NCI-H524 treated with DMSO at 0.1 percent for 48 hours (cell line): Measurements from ENCODE around the gene CYP3A7.
"Not testable (repeated sequence)": the region's sequence is repeated elsewhere in the genome, so short reads cannot be mapped to it uniquely, and the experiment has no call there.

Experiments used
- DNase-seq: peaks from one replicate; lab custom pipeline; 2025; lab: John Stamatoyannopoulos, UW

The CYP3A7 gene

DNA sequence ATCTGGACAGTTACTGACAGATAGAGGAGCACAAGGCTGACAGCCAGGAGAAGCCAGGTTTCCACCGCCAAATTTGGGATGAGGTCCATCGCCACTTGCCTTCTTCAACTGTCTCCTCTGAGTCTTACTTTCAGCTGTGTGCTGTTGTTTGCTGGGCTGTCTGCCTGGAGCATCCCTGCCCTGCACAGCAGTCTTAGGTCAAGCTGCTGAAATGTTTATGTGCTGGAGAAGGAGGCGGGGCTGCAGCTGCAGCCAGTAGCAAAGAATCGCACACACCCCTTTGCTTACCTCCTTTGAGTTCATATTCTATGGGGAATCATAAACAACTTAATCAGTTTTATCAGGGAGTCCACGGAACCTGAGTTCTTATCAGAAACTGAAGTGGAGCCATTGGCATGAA is 35.0 kb downstream of the CYP3A7 start:
- DNase-seq, result no peak

DNA sequence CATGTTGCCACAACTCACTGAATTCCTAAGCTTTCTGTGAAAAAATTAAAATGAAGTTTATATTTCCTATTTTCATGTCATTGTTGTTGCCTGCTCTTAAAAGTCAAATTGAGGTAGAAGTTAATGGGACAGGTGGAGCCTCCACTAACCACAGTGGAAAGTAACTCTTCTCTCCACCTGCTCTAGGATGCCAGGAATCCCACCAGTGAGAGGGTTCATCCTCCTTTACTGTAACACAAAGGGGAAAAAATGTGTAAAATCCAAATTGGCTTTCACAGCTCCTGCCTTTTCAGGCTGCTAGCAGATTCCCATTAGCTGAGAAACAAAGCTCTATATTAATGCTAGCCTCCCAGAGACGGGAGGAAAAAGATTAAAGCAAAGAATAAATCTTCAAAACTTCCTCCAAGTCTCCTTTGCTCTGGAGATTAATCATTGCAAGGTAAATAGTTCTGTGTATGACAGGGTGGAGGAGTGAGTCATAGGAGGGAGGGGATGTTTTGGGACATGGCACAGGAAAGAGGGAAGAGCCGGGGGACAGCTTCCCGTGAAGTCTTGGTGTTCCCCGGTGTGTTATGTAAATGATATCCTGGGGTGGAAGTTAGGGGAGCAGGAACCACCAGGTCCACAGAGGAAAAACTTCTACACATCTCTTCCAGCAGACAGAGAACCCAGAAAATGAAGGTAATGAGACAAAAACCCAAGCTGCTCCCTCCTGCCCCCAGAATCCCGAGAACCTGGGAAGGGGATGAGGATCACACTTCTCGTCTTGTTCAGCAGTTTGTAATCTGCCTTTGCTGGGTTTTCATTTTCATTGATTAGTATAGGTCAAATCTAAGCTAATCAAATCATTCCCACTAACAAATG is 35.9 kb downstream of the CYP3A7 start:
- DNase-seq, result not testable (repeated sequence)

DNA sequence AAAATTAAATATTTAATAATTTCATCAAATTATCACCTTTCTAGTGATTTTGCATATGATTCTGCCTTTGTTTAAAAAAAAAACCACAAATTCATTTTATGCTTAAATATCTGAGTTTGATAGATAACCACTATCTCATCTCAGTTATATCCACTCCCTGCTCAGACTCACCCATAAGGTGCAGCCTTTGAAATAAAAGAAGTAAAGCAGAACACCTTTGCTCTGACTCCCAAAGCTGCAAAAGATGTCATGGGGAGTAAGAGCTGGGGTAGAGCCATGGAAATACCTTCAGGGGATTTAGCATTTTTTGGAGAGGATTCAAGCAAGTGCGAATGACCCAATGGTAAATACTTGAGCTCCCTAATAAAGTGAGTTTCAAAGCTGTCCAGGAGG is 40.1 kb downstream of the CYP3A7 start:
- DNase-seq, result no peak

DNA sequence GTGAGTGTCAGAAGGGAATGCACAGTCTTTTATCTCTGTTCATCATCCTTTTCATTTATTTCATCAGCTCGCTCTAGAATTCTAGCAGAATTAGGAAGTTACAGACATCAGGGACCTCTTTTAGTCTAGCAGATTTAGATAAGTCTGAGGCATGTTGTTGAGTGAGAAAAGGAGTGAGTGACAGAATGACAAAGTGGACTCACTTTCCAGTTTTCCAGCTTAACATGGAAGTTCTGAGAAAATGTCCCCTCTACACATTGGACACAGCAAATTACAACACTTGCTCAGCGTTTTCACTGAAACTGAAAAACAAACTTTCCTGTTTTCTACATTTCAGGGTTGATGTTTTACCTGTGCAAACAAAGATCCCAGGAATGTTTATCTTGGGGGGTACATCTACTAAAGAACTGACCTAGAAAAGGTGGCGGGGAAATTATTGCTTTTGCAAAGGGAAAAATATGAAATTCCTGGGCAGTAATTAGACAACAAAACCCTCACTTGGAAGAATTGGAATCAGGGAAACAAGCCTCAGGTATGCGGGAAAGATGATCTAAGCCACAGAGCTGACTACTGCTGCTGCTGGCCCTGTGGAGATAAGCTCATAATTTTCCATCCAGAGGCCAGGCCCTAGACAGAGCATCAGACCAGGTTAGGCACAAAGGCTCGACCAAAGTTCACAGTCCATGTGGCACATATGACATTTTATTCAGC is 40.6 kb downstream of the CYP3A7 start:
- no peak for DNase-seq

DNA sequence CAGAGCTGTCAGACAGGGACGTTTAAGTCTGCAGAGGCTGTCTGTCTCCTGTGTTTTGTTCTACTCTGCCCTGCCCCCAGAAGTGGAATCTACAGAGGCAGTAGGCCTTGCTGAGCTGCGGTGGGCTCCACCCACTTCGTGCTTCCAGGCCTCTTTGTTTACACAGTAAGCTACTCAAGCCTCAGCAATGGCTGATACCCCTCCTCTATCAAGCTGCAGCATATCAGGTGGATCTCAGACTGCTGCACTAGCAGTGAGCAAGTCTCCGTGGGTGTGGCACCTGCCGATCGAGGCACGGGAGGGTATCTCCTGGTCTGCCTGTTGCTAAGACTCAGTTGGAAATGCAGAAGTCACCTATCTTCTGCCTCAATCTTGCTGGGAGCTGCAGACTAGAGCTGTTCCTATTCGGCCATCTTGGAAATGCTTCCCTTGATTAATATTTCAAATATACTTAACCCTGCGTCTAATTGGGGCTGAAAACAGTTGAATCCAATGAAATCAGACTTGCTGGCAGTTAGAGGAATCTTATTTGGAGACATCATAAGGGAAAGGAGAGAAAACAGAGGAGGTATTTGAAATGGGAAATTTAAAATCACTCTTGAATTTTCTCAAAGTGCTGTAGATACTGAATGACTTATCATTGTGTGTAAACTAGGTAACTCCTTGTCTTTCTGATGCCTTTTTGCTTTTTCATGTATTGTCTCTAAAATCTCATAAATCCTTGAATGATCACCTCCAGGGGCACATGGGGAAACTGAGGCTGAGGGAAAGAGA is 41.4 kb downstream of the CYP3A7 start:
- DNase-seq, result no peak

DNA sequence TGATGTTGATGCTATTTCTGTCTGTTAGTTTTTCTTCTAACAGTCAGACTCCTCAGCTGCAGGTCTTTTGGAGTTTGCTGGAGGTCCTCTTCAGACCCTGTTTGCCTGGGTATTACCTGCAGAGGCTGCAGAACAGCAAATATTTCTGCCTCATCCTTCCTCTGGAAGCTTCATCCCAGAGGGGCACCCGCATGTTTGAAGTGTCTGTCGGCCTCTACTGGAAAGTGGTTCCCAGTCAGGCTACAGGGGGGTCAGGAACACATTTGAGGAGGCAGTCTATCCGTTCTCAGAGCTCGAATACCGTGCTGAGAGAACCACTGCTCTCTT is 41.9 kb downstream of the CYP3A7 start:
- DNase-seq, result no peak

DNA sequence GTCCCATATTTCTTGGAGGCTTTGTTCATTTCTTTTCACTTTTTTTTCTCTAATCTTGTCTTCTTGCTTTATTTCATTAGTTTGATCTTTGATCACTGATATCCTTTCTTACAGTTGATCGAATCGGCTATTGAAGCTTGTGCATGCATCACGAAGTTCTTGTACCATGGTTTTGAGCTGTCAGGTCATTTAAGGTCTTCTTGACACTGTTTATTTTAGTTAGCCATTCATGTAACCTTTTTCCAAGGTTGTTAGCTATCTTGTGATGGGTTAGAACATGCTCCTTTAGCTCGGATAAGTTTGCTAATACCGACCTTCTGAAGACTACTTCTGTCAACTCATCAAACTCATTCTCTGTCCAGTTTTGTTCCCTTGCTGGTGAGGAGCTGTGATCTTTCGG is 42.4 kb downstream of the CYP3A7 start:
- not testable (repeated sequence) for DNase-seq

DNA sequence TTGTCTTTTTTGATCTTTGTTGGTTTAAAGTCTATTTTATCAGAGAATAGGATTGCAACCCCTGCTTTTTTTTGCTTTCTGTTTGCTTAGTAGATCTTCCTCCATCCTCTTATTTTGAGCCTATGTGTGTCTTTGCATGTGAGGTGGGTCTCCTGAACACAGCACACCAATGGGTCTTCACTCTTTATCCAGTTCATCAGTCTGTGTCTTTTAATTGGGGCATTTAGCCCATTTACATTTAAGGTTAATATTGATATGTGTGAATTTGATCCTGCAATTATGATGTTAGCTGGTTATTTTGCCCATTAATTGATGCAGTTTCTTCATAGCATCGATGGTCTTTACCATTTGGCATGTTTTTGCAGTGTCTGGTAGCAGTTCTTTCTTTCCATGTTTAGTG is 43.3 kb downstream of the CYP3A7 start:
- not testable (repeated sequence) for DNase-seq

DNA sequence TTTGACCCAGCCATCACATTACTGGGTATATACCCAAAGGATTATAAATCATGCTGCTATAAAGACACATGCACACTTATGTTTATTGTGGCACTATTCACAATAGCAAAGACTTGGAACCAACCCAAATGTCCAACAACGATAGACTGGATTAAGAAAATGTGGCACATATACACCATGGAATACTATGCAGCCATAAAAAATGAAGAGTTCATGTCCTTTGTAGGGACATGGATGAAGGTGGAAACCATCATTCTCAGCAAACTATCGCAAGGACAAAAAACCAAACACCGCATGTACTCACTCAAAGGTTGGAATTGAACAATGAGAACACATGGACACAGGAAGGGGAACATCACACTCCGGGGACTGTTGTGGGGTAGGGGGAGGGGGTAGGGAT is 44.1 kb downstream of the CYP3A7 start:
- not testable (repeated sequence) for DNase-seq

DNA sequence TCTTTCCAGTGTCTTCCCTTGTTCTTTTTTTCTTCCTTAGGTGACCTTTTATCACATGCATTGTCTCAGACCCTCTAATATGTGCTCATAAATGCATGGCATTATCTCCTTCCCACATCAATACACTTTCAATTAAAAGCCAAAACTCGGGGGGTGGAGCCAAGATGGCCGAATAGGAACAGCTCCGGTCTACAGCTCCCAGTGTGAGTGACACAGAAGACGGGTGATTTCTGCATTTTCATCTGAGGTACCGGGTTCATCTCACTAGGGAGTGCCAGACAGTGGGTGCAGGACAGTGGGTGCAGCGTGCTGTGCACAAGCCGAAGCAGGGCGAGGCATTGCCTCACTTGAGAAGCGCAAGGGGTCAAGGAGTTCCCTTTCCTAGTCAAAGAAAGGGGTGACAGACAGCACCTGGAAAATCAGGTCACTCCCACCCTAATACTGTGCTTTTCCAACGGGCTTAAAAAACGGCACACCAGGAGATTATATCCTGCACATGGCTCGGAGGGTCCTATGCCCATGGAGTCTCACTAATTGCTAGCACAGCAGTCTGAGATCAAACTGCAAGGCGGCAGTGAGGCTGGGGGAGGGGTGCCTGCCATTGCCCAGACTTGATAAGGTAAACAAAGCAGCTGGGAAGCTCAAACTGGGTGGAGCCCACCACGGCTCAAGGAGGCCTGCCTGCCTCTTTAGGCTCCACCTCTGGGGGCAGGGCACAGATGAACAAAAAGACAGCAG is 49.0 kb downstream of the CYP3A7 start:
- not testable (repeated sequence) for DNase-seq

DNA sequence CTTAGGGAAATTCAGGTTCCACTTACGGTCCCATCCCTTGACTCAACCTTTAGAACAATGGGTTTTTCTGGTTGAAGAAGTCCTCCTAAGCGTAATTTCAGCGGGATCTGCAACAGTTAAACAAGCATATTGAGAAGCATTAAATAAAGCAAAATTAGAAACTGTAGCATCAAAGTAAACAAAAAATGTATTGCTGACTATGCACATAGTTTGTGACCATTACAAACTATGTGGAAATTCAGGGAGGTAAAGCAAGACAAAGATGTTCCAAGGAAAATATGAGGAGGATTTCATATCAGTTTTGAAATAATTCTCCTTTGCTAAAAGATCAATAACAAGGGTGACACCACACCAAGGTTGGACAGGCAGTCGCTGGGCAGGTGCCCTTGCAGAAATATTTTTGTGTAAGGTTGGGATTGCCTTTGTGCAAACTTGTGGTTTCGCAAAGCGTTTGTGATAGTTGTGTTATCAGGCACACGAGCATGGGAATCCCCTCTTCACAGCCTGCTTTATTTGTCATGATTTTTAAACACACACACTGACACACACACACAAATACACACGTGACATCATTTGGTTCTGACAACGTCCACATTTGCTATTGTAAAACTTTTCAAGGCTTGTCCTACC is 49.8 kb downstream of the CYP3A7 start:
- no peak for DNase-seq

DNA sequence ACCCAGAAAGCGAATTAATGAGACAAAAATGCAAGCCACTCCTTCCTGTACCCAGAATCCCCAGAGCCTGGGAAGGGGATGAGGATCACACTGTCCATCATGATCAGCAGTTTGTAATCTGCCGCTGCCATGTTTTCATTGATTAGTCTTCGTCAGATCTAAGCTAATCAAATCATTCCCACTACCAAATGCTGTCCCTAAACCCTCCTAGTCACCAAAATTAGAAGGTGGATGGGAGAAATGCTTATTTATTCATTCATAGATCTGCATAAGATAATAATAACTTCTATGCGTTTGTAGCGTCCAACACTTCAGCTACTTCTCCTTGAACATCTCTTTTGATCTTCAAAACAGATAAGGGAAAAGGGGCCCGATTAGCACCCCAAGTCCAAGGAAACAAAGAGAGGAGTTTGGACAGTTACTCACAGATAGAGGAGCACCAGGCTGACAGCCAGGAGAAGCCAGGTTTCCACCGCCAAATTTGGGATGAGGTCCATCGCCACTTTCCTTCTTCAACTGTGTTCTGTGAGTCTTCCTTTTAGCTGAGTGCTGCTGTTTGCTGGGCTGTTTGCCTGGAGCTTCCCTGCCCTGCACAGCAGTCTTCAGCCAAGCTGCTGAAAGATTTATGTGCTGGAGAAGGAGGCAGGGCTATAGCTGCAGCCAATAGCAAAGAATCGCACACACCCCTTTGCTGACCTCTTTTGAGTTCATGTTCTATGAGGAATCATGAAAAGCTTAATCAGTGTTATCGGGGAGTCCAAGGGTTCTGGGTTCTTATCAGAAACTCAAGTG is 55.4 kb downstream of the CYP3A7 start, which contains the start of gene CYP3A5:
Gene CYP3A5, minus strand, starts transcription at position 597 of the 792 bp plus-strand sequence. Its CDS starts 100 bp downstream, at position 497.
- no peak for DNase-seq

DNA sequence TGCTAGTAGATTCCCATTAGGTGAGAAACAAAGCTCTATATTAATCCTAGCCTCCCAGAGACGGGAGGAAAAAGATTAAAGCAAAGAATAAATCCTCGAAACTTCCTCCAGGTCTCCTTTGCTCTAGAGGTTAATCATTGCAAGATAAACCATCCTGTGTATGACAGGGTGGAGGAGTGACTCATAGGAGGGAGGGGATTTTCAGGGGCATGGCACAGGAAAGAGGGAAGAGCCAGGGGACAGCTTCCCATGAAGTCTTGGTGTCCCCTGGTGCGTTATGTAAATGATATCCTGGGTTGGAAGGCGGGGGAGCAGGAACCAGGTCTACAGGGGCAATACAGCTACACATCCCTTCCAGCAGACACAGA is 56.0 kb downstream of the CYP3A7 start:
- no peak for DNase-seq

DNA sequence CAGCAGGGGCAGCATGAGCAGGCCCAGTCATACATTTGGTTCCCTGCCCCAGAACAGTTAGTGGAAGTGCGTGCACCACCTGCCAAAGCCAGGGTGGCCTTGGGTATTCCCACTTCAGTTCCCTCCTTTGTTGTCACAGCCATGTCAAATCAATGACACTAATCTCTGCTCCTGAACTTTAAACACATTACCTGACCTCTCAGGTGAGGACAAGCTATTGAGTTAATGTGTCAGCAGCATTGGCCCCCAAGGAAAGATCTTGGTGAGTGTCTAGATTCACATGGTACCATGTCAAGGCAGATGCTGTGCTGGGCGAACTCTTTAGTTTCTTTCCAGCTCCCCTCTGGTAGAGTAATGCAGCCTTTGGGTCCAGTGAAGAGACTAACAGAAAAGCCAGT is 57.3 kb downstream of the CYP3A7 start:
- no peak for DNase-seq

DNA sequence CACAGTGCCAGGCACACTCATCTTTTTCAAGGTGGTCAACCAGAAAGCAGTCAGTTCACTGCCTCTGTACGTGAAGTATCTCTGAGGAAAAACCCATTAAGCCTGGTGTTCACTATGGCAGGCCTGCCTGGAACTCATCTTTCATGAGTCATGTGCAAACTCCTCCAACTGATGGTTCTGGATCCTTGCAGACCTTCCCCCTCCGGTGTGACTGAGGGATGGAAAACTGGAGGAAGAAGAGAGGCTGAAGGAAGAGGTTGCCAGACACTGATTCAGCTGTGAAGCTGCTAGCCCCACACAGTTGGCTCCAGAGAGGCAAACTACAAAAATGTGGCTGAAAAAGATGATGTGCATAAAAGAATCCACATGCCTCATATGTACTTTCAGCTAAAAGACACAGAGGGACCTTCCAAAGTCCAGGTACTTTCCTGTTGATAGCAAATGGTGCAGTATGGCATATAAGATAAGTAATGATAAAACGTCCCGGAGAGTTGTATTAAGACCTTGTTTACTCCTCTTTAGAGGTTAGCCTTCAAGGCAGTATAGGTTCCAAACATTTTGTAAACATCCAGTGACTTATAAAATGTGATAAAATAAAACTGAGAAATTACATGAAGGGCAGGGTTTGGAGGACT is 57.9 kb downstream of the CYP3A7 start:
- no peak for DNase-seq

DNA sequence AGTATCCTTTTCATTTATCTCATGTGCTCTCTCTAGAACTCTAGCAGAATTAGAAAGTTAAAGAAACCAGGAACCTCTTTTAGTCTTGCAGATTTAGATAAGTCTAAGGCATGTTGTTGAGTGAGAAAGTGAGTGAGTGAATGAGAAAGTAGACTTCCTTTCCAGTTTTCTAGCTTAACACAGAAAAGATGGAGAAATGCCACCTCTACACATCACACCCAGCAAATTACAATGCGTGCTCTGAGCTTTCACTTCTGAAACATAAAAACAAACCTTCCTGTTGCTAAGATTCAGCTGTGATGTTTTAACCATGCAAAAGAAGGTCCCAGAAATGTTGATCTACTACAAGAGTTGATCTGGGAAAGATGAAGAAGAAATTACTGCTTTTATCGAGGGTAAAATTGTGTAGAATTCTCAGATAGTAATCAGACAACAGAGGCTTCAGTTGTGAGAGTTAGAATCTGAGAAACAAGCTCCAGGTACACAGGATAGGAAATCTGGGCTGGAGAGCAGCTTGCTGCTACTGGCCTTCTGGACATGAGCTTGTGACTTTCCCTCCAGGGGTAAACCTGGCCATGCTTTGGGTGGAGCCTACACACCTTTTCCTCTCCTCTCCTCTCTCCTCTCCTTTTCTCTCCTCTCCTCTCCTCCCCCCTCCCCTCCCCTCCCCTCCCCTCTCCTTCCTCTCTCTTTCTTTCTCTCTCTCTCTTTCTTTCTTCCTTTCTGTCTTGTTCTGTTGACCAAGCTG is 59.8 kb downstream of the CYP3A7 start:
- no peak for DNase-seq

DNA sequence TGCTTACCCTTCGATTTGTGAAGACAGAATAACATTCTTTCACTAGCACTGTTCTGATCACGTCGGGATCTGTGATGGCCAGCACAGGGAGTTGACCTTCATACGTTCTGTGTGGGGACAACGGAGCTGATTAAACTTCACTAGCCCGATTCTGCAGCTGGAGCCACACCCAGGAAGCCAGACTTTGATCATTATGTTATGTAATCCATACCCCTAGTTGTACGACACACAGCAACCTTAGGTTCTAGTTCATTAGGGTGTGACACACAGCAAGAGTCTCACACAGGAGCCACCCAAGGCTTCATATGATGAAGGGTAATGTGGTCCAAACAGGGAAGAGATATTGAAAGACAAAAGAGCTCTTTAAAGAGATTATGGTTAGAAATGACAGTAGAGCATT is 62.4 kb downstream of the CYP3A7 start:
- DNase-seq, result no peak

DNA sequence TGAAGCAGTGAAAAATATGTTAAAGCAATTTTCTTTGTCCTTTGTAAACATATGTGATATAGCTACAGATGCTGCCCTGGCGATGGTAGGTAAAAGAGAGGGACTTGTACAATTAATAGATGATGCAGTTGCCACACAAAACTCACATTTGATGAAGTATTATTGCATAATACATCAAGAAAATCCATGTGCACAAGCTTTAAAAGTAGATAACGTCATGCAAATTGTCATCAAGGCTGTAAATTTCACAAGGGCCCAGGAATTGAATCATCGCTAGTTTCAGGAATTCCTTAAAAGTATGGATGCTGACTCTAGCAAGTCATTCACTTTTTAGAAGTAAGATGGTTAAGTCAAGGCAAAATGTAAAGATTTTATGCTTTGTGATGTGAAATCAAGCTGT is 65.2 kb downstream of the CYP3A7 start:
- DNase-seq, result no peak

DNA sequence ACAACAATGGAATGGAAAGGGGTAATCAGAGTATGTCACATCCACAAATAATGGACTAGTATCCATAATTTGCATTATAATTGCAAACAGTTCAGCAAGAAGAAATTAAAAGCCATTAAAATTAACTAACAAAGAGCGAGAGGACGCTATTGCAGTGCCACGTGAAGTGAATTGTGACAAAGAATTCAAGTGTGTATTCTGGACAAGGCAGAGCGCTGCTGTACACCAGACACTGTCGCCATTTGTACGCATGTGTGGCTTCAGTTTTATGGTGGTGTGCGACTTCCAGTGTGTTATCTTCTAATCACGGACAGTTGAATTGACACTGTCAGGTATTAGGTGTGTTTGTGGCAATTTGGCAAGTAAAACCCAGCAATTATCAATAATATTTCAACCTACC is 66.5 kb downstream of the CYP3A7 start:
- no peak for DNase-seq

DNA sequence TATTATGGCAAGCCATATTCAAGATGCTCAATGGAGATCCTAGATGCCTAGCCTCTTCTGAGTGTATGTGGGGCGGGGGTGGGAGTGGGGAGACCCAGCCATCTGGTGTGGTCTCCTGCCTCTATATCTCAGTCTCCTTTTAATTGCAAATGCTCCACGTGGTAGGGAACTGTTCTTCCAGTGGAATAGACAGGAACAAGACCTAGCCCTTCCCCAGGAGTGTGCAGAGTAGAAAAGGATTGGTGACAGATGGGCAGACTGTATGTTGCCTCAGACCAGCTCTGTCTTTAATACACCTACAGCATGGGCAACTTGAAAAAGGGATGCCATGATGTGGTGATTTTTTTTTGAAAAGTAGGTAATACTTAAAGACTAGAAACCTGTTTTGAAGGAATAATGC is 67.8 kb downstream of the CYP3A7 start:
- DNase-seq, result no peak
